Lung (tissue), 12 donors: ENCODE results near the gene SLC6A17. TPM values are rescaled to one million over a fixed set of nuclear protein-coding genes. Genes with fewer than 3 reads are reported as not detected.

Experiments
- ATAC-seq: fragments of 200-7000 bp; cut with Tn5 transposase; one replicate; pipeline ENCODE4 v1.9.1; 2020; ENCODE audit warnings: moderate number of reproducible peaks; ENCODE audit not compliant: insufficient read depth, low FRiP score
- DNase-seq, 3 donors: peaks; one replicate each; pipeline ENCODE4 v3.0.0-alpha.2; 2013 to 2017
- H3K27ac ChIP-seq, 2 donors: one replicate each; pipeline ENCODE4 v1.5.1; 2013; ENCODE audit warnings: mild to moderate bottlenecking in 2 of 2, moderate library complexity in 2 of 2, control low read depth in 1 of 2, inconsistent platforms in 1 of 2, low read depth in 1 of 2, low read length in 1 of 2
- H3K27me3 ChIP-seq, 3 donors: one replicate each; pipeline ENCODE4 v1.5.1; 2013; ENCODE audit warnings: low read length in 2 of 3; ENCODE audit not compliant: control insufficient read depth in 3 of 3, insufficient read depth in 3 of 3
- H3K36me3 ChIP-seq, 4 donors: one replicate each; pipeline ENCODE4 v1.5.1; 2013; ENCODE audit warnings: low read length in 4 of 4, mild to moderate bottlenecking in 1 of 4, moderate library complexity in 1 of 4; ENCODE audit not compliant: control insufficient read depth in 4 of 4, insufficient read depth in 4 of 4
- H3K4me1 ChIP-seq, 5 donors: one replicate each; pipeline ENCODE4 v1.5.1; 2013; ENCODE audit warnings: low read length in 5 of 5, mild to moderate bottlenecking in 2 of 5, moderate library complexity in 1 of 5; ENCODE audit not compliant: control insufficient read depth in 5 of 5, insufficient read depth in 5 of 5
- H3K4me3 ChIP-seq: one replicate; pipeline ENCODE4 v1.5.1; 2013; ENCODE audit warnings: mild to moderate bottlenecking, control low read depth, moderate library complexity
- H3K9ac ChIP-seq, 2 donors: one replicate each; pipeline ENCODE4 v1.5.1; 2013; ENCODE audit warnings: low read length in 2 of 2, control low read depth in 1 of 2; ENCODE audit not compliant: insufficient read depth in 1 of 2
- H3K9me3 ChIP-seq, 4 donors: one replicate each; pipeline ENCODE4 v1.5.1; 2013; ENCODE audit warnings: low read length in 3 of 4, mild to moderate bottlenecking in 1 of 4, moderate library complexity in 1 of 4; ENCODE audit not compliant: control insufficient read depth in 4 of 4, insufficient read depth in 3 of 4
- CTCF ChIP-seq: IDR thresholded peaks from 2 replicates; pipeline ENCODE4 v1.5.1; 2012; ENCODE audit warnings: mild to moderate bottlenecking; ENCODE audit errors: control extremely low read depth, extremely low read depth
- WGBS, 2 donors: extraction: QIAGEN DNeasy Blood & Tissue Kit; methylation state at CpG; one replicate each; pipeline ENCODE4 v1.1.7; 2013; 5-methylcytosine and 5-hydroxymethylcytosine counted together
- polyA plus RNA-seq, 2 donors: library from polyadenylated mRNA; stranded (reverse); fragments of 200-250 nt; gene quantifications; one replicate each; pipeline ENCODE4 v1.2.1, GENCODE V29; 2013
- total RNA-seq, 2 donors: library from RNA; depleted of rRNA in 1 of 2; stranded (reverse); fragments of >200 nt in 1 of 2; gene quantifications; one replicate each; pipeline ENCODE4 v1.2.1, GENCODE V29; 2014 to 2021
- donor health status: control.
- donor health status: control.
- donor health status: Bipolar disorder and iron deficiency.
- donor health status: healthy.
- donor health status: DM: yes; HTN: yes; CAD: no.

Gene SLC6A17
- total and polyA plus RNA-seq, 4 donors, result 0.02 to 0.09 (median 0.03) TPM

GRCh38 chr1:110113551-110113950 lies 36.7 kb upstream of the SLC6A17 start:
- Histone ChIP-seq H3K4me1 (no peaks in the 10 kb centered on the region), H3K9me3 (no peaks in the 10 kb centered on the region), H3K36me3 (no peaks in the 10 kb centered on the region), H3K27ac (no peak overlapping the region), H3K4me3 (no peak overlapping the region), H3K27me3 (peaks cover 0 to 26% (median 0%) of the 10 kb centered on the region in 3 donors), H3K9ac (no peak overlapping the region)
- 62 to 76% methylated on average over 5 of the region's 5 CpGs for WGBS, 2 donors
- no peak for TF ChIP-seq CTCF
- DNase-seq, result no peak
- ATAC-seq, result no peak

DNA sequence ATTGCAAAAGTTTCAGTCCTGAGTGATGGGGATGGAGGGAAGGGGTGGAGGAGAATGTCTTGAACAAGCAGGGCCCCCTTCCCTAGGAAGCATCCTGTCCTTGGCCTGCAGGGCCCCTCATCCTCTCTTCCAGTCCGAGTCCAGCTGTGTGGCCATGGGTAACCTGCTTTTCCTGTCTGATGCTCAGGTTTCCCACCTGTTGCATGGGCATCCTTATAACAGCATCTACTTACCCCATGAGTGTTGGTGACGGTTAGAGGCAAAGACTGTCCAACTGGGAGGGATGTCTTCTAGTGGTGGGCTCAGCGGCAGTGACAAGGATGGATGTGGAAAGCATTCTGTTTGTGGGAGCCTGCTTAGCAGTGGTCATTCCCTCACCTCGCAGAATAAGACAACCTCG lies 36.1 kb upstream of the SLC6A17 start:
- no peak overlapping the region for H3K9ac ChIP-seq
- H3K36me3 ChIP-seq, result no peaks in the 10 kb centered on the region
- peaks cover 0 to 25% (median 0%) of the 10 kb centered on the region in 3 donors for H3K27me3 ChIP-seq
- no peaks in the 10 kb centered on the region for H3K4me1 ChIP-seq
- TF ChIP-seq CTCF, result no peak
- ATAC-seq, result no peak
- DNase-seq, result no peak
- 72 to 79% methylated on average over 5 of the region's 5 CpGs for WGBS, 2 donors
- H3K4me3 ChIP-seq, result no peak overlapping the region
- H3K27ac ChIP-seq, result no peak overlapping the region
- H3K9me3 ChIP-seq, result no peaks in the 10 kb centered on the region

DNA sequence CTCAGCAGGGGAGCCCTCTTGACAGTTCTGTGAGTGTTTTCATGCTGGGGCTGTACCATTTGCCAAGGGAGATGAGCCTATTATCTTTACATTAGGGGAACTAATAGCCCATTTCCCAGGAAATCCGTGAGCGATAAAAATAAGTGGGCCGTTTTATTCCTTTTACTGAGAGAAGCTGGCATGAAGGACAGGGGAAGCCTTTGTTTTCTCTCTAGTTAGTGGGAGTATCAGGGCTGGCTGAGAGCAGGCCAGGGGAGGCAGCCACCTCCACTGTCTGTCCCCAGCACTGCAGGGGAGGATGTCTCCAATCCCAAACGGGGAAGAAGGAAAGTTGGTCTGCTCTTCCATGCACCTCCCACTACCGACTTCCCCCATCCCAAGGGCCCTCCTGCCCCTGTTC lies 35.5 kb upstream of the SLC6A17 start:
- DNase-seq (no peak), ATAC-seq (no peak)
- 53 to 76% methylated on average over 5 of the region's 5 CpGs for WGBS, 2 donors
- Histone ChIP-seq H3K9me3 (no peaks in the 10 kb centered on the region), H3K36me3 (no peaks in the 10 kb centered on the region), H3K27me3 (peaks cover 0 to 23% (median 0%) of the 10 kb centered on the region in 3 donors), H3K4me1 (no peaks in the 10 kb centered on the region), H3K4me3 (no peak overlapping the region), H3K9ac (no peak overlapping the region), H3K27ac (no peak overlapping the region)
- TF ChIP-seq CTCF, result no peak
